CD14-positive monocyte (primary cell): ENCODE measurements around the gene RCE1. TPM values are rescaled to one million over a fixed set of nuclear protein-coding genes. Genes with fewer than 3 reads are reported as not detected.

Experiments
- DNase-seq, 3 donors: peaks; one replicate each; pipeline ENCODE4 v3.0.0-alpha.2; 2011 to 2022
- H2AFZ ChIP-seq: 2 replicates; pipeline ENCODE4 v1.6.0; 2012; ENCODE audit warnings: mild to moderate bottlenecking, low read depth, low read length, inconsistent platforms; ENCODE audit not compliant: insufficient read depth, poor library complexity, severe bottlenecking
- H3K27ac ChIP-seq, 2 donors: 1 replicate in 1 of 2; 2 replicates in 1 of 2; pipeline ENCODE4 v1.5.1; 2012 to 2013; ENCODE audit warnings: low read length in 2 of 2, control low read depth in 1 of 2, inconsistent platforms in 1 of 2, low read depth in 1 of 2, mild to moderate bottlenecking in 1 of 2
- H3K27me3 ChIP-seq, 2 donors: one replicate each; pipeline versions ENCODE4 v1.6.0 to v1.6.1; 2011 to 2013; ENCODE audit warnings: low read length in 2 of 2; ENCODE audit not compliant: control insufficient read depth in 2 of 2, insufficient read depth in 2 of 2
- H3K36me3 ChIP-seq, 2 donors: replicated peaks in 1 of 2; 1 replicate in 1 of 2; 2 replicates in 1 of 2; pipeline versions ENCODE4 v1.5.1 to v1.6.1; 2012 to 2013; ENCODE audit warnings: low read length in 2 of 2, control low read depth in 1 of 2, inconsistent platforms in 1 of 2, mild to moderate bottlenecking in 1 of 2; ENCODE audit not compliant: insufficient read depth in 2 of 2, control insufficient read depth in 1 of 2
- H3K4me1 ChIP-seq, 2 donors: 1 replicate in 1 of 2; 2 replicates in 1 of 2; pipeline versions ENCODE4 v1.5.1 to v1.6.1; 2012 to 2013; ENCODE audit warnings: low read length in 2 of 2, control low read depth in 1 of 2, inconsistent platforms in 1 of 2, mild to moderate bottlenecking in 1 of 2, moderate library complexity in 1 of 2; ENCODE audit not compliant: insufficient read depth in 2 of 2, control insufficient read depth in 1 of 2
- H3K4me2 ChIP-seq: replicated peaks from 2 replicates; pipeline ENCODE3; 2012; ENCODE audit warnings: low read length, moderate library complexity, mild to moderate bottlenecking; ENCODE audit not compliant: poor library complexity, severe bottlenecking; ENCODE audit errors: extremely low read depth
- H3K4me3 ChIP-seq, 3 experiments: fragments of 200-600 bp in 1 of 3; sonication (generic) in 1 of 3; replicated peaks in 1 of 3; 1 replicate in 2 of 3; 2 replicates in 1 of 3; pipeline ENCODE4 v1.5.1; 2011 to 2013; ENCODE audit warnings: low read length in 3 of 3, mild to moderate bottlenecking in 3 of 3, control low read depth in 2 of 3, low read depth in 2 of 3, inconsistent platforms in 1 of 3, moderate library complexity in 1 of 3
- H3K79me2 ChIP-seq: 2 replicates; pipeline ENCODE4 v1.6.0; 2012; ENCODE audit warnings: mild to moderate bottlenecking, control low read depth, inconsistent platforms, low read length, moderate library complexity; ENCODE audit not compliant: insufficient read depth
- H3K9ac ChIP-seq: 2 replicates; pipeline ENCODE4 v1.6.0; 2017; ENCODE audit warnings: low read length, mild to moderate bottlenecking; ENCODE audit not compliant: insufficient read depth, poor library complexity, severe bottlenecking
- H3K9me3 ChIP-seq, 2 donors: replicated peaks in 1 of 2; 1 replicate in 1 of 2; 2 replicates in 1 of 2; pipeline versions ENCODE4 v1.5.1 to v1.6.1; 2012 to 2013; ENCODE audit warnings: low read length in 2 of 2, control low read depth in 1 of 2; ENCODE audit not compliant: control insufficient read depth in 1 of 2, insufficient read depth in 1 of 2
- H4K20me1 ChIP-seq: 2 replicates; pipeline ENCODE4 v1.6.0; 2012; ENCODE audit warnings: mild to moderate bottlenecking, low read length, control low read depth, moderate library complexity; ENCODE audit not compliant: insufficient read depth
- H3K27ac Mint-ChIP-seq, 7 donors: one replicate each; pipeline ENCODE4 v1.8.0; 2020; ENCODE audit warnings: mild to moderate bottlenecking in 7 of 7, mixed read lengths in 7 of 7, moderate library complexity in 6 of 7, inconsistent platforms in 2 of 7
- H3K27me3 Mint-ChIP-seq, 3 donors: one replicate each; pipeline ENCODE4 v1.8.0; 2021 to 2022; ENCODE audit warnings: low read depth in 3 of 3, mild to moderate bottlenecking in 3 of 3, mixed read lengths in 3 of 3, moderate library complexity in 3 of 3, inconsistent platforms in 1 of 3
- H3K36me3 Mint-ChIP-seq, 2 donors: one replicate each; pipeline ENCODE4 v1.8.0; 2020; ENCODE audit warnings: mixed read lengths in 2 of 2, inconsistent platforms in 1 of 2, mild to moderate bottlenecking in 1 of 2
- H3K4me1 Mint-ChIP-seq: one replicate; pipeline ENCODE4 v1.8.0; 2020; ENCODE audit warnings: mild to moderate bottlenecking, mixed read lengths
- H3K4me3 Mint-ChIP-seq, 2 donors: one replicate each; pipeline ENCODE4 v1.8.0; 2020; ENCODE audit warnings: mild to moderate bottlenecking in 2 of 2, mixed read lengths in 2 of 2, moderate library complexity in 1 of 2
- H3K9me3 Mint-ChIP-seq, 7 donors: one replicate each; pipeline ENCODE4 v1.8.0; 2020 to 2022; ENCODE audit warnings: mixed read lengths in 7 of 7, mild to moderate bottlenecking in 6 of 7, moderate library complexity in 6 of 7, inconsistent platforms in 2 of 7
- WGBS: methylation state at CpG from one replicate; pipeline ENCODE4 v1.1.5; 2013; ENCODE audit warnings: missing lambda C conversion rate; ENCODE audit not compliant: insufficient coverage; 5-methylcytosine and 5-hydroxymethylcytosine counted together
- intact Hi-C, 2 donors: fragments of 100-400 bp; cut with micrococcal nuclease; formaldehyde crosslinking; loops; one replicate each; pipeline versions ENCODE4 v1.15.0 to v1.15.1; 2023
- polyA plus RNA-seq, 3 donors: library from polyadenylated mRNA; depleted of rRNA in 1 of 3; unstranded in 2 of 3; stranded (reverse) in 1 of 3; fragments of 300-500 nt in 2 of 3; fragments of >200 nt in 1 of 3; fragmentation: Illumina TruSeq in 2 of 3; gene quantifications; 1 replicate in 2 of 3; 2 replicates in 1 of 3; pipeline ENCODE4 v1.2.3, GENCODE V29; 2012 to 2021
- TF ChIP-seq, protein P1 (sequence below): fragments of 200-600 bp; IDR thresholded peaks from one replicate; pipeline ENCODE4 v1.8.0; 2022; ENCODE audit warnings: antibody characterized with exemption, mild to moderate bottlenecking

Gene RCE1
- polyA plus RNA-seq, 3 donors = 20.3 to 24.7 (median 22.8) TPM

DNA sequence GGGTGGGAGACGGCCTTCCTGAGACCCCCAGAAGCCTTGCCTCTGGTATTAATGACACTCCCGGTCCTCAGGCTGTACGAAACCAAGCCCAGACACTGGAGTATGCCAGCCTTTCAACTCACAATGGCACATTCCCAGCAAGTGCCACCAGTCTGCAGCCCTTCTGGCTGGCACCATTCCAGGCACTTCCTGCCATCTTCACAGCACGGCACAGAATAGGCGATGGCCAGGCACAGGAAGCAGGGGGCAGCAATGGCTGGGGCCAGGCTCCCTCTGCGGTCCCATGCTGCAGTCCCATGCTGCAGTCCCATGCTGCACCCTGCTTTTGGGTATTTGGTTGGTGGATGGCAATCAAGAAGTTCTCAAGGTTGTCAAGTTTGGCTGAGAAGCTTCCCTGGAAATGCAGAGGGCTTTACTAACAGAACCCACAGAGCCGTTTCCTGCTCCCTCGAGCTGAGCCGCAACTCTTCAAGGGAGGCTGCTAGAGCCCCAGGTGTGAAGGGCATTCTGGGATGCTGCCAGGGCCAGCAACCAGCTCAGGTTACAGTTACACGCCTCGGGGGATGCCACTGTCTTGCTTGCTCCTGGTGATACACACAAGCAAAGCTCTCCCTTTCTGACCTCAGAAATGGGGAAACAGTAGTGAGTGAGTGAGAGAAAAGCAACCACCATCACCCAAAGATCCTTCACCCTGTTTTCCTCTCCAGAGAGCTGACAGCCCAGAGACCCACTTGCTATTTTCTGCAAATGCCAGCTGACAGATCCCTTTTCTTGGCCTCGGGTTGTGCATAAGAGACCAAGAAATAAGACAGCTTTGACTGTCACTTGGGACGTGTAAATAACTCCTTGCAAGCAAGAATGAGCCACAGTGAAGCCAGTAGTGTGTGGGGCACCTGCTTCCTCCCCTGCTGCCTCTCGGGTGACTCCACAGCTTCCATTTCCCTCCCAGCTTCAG, 37.5 kb downstream of the RCE1 start:
- Mint-ChIP-seq H3K27me3 (peaks cover 6 to 8% (median 6%) of the 10 kb centered on the region in 3 donors), H3K27ac (no peak overlapping the region), H3K4me3 (no peak overlapping the region), H3K4me1 (peaks cover 14% of the 10 kb centered on the region), H3K36me3 (no peaks in the 10 kb centered on the region), H3K9me3 (no peaks in the 10 kb centered on the region)
- intact Hi-C loops = loop anchor here in 1 of 2 donors (5.0 kb wide), 1 partner anchor 183 kb away; no protein-coding TSS in a partner anchor
- Histone ChIP-seq H3K9ac (peak overlapping the region; percentile 13), H3K4me2 (no peak overlapping the region), H3K9me3 (no peaks in the 10 kb centered on the region), H3K36me3 (no peaks in the 10 kb centered on the region), H3K4me1 (peaks cover 0 to 5% of the 10 kb centered on the region in 2 donors), H3K27me3 (no peaks in the 10 kb centered on the region), H3K4me3 (no peak overlapping the region), H4K20me1 (no peaks in the 10 kb centered on the region), H2AFZ (no peak overlapping the region), H3K27ac (no peak overlapping the region), H3K79me2 (no peaks in the 10 kb centered on the region)
- DNase-seq = no peak
- 16% methylated on average over 10 of the region's 14 CpGs for WGBS
- TF ChIP-seq, protein P1, sequence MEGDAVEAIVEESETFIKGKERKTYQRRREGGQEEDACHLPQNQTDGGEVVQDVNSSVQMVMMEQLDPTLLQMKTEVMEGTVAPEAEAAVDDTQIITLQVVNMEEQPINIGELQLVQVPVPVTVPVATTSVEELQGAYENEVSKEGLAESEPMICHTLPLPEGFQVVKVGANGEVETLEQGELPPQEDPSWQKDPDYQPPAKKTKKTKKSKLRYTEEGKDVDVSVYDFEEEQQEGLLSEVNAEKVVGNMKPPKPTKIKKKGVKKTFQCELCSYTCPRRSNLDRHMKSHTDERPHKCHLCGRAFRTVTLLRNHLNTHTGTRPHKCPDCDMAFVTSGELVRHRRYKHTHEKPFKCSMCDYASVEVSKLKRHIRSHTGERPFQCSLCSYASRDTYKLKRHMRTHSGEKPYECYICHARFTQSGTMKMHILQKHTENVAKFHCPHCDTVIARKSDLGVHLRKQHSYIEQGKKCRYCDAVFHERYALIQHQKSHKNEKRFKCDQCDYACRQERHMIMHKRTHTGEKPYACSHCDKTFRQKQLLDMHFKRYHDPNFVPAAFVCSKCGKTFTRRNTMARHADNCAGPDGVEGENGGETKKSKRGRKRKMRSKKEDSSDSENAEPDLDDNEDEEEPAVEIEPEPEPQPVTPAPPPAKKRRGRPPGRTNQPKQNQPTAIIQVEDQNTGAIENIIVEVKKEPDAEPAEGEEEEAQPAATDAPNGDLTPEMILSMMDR = no peak

DNA sequence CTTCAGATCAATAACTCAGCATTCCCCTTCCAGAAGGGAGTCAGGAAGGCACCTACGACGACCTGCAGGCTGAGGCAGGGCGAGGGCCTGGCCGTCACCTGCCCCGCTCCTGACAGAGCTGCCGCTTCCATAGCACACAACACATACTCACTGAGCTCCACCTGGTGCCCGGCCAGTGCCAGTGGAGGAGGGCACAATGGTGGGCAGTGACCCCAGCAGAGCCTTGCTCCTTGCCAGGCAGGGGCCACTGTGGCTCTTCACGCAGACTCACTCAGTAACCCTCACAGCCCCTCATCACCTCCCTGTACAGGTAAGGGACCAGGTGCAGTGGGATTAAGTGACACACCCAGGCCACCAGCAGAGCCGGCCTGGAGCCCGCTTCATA, 38.2 kb downstream of the RCE1 start:
- no peaks in the 10 kb centered on the region for H3K36me3 ChIP-seq
- Mint-ChIP-seq H3K4me1 (peaks cover 14% of the 10 kb centered on the region), H3K9me3 (no peaks in the 10 kb centered on the region), H3K27me3 (peaks cover 6 to 8% (median 6%) of the 10 kb centered on the region in 3 donors), H3K36me3 (no peaks in the 10 kb centered on the region), H3K27ac (peak overlapping the region in 1 of 7 donors; percentile 41), H3K4me3 (no peak overlapping the region)
- no peak overlapping the region for H3K9ac ChIP-seq
- DNase-seq = no peak
- no peak overlapping the region for H3K4me2 ChIP-seq
- peaks cover 0 to 5% of the 10 kb centered on the region in 2 donors for H3K4me1 ChIP-seq
- H3K27ac ChIP-seq = no peak overlapping the region
- 92% methylated on average over 8 of the region's 10 CpGs for whole genome bisulfite sequencing
- H3K4me3 ChIP-seq = no peak overlapping the region
- intact Hi-C loops = loop anchor here in 1 of 2 donors (5.0 kb wide), 1 partner anchor 184 kb away; no protein-coding TSS in a partner anchor
- H2AFZ ChIP-seq = no peak overlapping the region
- H4K20me1 ChIP-seq = no peaks in the 10 kb centered on the region
- TF ChIP-seq, protein P1 = no peak
- no peaks in the 10 kb centered on the region for H3K9me3 ChIP-seq
- no peaks in the 10 kb centered on the region for H3K79me2 ChIP-seq
- H3K27me3 ChIP-seq = no peaks in the 10 kb centered on the region
